Measurements from ENCODE around the gene CCDC171.

GRCh38 chr9:15837079-15837679 lies 284.3 kb downstream of the CCDC171 start:
- TF ChIP-seq, protein P1, sequence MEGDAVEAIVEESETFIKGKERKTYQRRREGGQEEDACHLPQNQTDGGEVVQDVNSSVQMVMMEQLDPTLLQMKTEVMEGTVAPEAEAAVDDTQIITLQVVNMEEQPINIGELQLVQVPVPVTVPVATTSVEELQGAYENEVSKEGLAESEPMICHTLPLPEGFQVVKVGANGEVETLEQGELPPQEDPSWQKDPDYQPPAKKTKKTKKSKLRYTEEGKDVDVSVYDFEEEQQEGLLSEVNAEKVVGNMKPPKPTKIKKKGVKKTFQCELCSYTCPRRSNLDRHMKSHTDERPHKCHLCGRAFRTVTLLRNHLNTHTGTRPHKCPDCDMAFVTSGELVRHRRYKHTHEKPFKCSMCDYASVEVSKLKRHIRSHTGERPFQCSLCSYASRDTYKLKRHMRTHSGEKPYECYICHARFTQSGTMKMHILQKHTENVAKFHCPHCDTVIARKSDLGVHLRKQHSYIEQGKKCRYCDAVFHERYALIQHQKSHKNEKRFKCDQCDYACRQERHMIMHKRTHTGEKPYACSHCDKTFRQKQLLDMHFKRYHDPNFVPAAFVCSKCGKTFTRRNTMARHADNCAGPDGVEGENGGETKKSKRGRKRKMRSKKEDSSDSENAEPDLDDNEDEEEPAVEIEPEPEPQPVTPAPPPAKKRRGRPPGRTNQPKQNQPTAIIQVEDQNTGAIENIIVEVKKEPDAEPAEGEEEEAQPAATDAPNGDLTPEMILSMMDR (IDR thresholded peaks at IDR 0.05) = no peak
- no peak for TF ChIP-seq POLR2A (IDR thresholded peaks at IDR 0.05)
